ENCODE data around the gene GPX3.

The GPX3 gene

DNA sequence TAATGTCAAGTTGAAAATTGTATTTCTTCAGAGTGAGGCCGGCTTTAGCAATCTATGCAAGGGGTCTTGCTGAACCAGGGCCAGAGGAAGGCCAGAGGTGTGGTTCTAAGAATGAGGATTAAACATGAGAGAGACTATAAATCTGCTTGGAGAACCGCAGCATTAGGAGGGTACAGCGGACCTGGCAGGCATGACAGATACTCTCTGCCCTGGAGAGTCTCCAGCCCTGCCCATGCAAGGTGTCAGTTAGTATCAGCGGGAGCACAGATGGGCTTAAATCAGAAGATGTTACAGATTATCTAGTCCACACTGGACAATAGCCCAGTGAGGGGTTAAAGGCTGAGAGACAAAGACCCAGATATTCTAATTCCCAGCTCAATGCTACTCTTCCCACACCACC is 11.5 kb upstream of the GPX3 start:
- Histone ChIP-seq H3K36me3 (ENCODE audit: control insufficient read depth, insufficient read depth, low read length) (no peaks in the 10 kb centered on the region), H3K27ac (ENCODE audit: insufficient read depth, low read depth, low read length, poor library complexity, severe bottlenecking) (no peak overlapping the region), H3K4me3 (ENCODE audit: insufficient read depth, low read depth, low read length) (no peak overlapping the region), H3K4me1 (ENCODE audit: control insufficient read depth, insufficient read depth, low read length) (no peaks in the 10 kb centered on the region), H3K27me3 (ENCODE audit: control insufficient read depth, insufficient read depth, low read length, poor library complexity, severe bottlenecking) (no peaks in the 10 kb centered on the region), H3K9me3 (ENCODE audit: control insufficient read depth, low read length) (no peaks in the 10 kb centered on the region)
- WGBS, 2 experiments, result 89 to 94% methylated on average over 4 of the region's 4 CpGs

DNA sequence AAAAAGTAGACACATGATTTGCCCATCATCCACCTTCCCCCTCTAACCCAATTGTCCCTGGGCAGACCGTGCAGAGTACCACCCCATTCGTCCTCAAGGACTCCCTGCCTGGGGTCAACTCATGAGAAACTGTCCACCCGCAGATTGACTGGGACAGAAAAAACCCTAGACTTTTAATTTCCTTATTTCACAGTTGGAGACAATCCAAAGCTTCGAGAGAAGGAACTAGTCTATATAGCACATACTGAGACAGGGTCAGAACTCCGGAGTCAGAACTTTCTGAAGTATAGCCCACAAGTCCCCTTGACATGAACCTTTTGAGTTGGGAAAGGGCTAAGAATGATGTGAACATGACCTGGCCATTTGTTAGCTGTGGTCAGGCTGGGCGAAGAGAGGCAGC is 7.5 kb upstream of the GPX3 start:
- Histone ChIP-seq H3K9me3 (ENCODE audit: control insufficient read depth, low read length) (no peaks in the 10 kb centered on the region), H3K27ac (ENCODE audit: insufficient read depth, low read depth, low read length, poor library complexity, severe bottlenecking) (no peak overlapping the region)
- 92 to 93% methylated on average over 6 of the region's 6 CpGs for WGBS, 2 experiments

DNA sequence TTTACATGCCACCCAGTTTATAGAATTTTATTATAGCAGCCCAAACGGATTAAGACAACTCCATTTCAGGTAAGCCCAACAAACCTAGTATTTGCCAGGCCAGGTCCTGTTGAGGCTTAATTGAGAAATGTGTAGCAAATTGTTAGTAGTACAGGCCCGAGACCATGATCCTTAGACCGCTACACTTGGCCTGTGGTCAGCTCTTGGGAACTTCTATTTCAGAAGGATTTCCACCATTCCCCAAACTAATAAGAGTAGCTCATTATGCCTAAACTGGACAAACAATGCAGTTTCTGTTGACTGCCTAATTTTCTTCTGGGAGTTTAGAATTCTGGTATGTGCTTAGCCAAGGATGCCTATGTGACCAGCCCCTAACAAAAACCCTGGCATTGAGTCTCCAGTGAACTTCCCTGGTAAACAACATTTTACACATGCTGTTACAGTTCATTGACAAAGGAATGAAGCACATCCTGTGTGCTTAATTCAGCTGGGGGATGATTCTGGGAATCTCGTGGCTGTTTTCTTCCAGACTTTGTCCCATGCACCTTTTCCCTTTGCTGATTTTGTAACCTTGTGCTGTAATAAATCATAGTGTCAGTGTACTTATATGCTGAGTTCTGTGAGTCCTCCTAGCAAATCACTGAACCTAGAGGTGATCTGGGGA is 5.6 kb upstream of the GPX3 start:
- WGBS, 2 experiments, result 91 to 92% methylated on average over 4 of the region's 4 CpGs
- Histone ChIP-seq H3K36me3 (ENCODE audit: control insufficient read depth, insufficient read depth, low read length) (no peaks in the 10 kb centered on the region), H3K9me3 (ENCODE audit: control insufficient read depth, low read length) (no peaks in the 10 kb centered on the region), H3K4me1 (ENCODE audit: control insufficient read depth, insufficient read depth, low read length) (no peaks in the 10 kb centered on the region), H3K27ac (ENCODE audit: insufficient read depth, low read depth, low read length, poor library complexity, severe bottlenecking) (no peak overlapping the region), H3K4me3 (ENCODE audit: insufficient read depth, low read depth, low read length) (no peak overlapping the region), H3K27me3 (ENCODE audit: control insufficient read depth, insufficient read depth, low read length, poor library complexity, severe bottlenecking) (peaks cover 6% of the 10 kb centered on the region)

More for the DNA sequence above, 7.5 kb upstream of the GPX3 start:
- H3K4me3 ChIP-seq (ENCODE audit: insufficient read depth, low read depth, low read length), result no peak overlapping the region
- H3K4me1 ChIP-seq (ENCODE audit: control insufficient read depth, insufficient read depth, low read length), result no peaks in the 10 kb centered on the region
- H3K36me3 ChIP-seq (ENCODE audit: control insufficient read depth, insufficient read depth, low read length), result no peaks in the 10 kb centered on the region
- no peaks in the 10 kb centered on the region for H3K27me3 ChIP-seq (ENCODE audit: control insufficient read depth, insufficient read depth, low read length, poor library complexity, severe bottlenecking)

DNA sequence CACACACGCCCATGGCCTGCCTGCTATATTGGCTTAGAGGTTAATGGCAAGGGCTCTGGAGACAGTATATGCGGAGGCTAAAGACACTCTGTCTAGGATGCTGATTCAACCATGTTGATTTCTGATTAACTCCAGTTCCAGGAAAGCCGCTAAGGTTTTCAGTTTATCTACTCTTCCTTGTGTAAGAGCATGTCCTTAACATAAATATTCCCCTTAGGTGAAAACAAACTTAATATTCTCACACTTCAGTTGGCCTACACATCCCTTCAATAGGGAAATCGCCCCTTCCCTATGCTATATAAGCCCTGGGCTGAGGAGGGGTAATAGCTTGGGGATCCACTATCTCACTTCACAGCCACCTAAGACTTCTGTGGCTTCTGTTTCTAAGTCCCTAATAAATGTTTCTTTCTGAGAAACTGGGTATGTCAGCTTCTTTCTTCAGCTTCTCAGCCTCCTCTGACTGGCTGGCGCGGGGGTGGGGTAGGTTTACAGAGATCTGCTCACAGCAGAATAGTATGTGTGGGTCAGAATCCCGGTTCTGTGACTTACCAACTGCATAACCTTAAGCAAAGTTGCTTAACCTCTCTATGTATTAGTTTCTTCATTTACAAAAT is 4.3 kb upstream of the GPX3 start:
- peaks cover 12% of the 10 kb centered on the region for H3K27me3 ChIP-seq (ENCODE audit: control insufficient read depth, insufficient read depth, low read length, poor library complexity, severe bottlenecking)
- H3K9me3 ChIP-seq (ENCODE audit: control insufficient read depth, low read length), result no peaks in the 10 kb centered on the region
- no peak overlapping the region for H3K27ac ChIP-seq (ENCODE audit: insufficient read depth, low read depth, low read length, poor library complexity, severe bottlenecking)
- no peaks in the 10 kb centered on the region for H3K36me3 ChIP-seq (ENCODE audit: control insufficient read depth, insufficient read depth, low read length)
- 88 to 90% methylated on average over 6 to 7 of the region's 7 CpGs for WGBS, 2 experiments
- no peaks in the 10 kb centered on the region for H3K4me1 ChIP-seq (ENCODE audit: control insufficient read depth, insufficient read depth, low read length)
- no peak overlapping the region for H3K4me3 ChIP-seq (ENCODE audit: insufficient read depth, low read depth, low read length)

DNA sequence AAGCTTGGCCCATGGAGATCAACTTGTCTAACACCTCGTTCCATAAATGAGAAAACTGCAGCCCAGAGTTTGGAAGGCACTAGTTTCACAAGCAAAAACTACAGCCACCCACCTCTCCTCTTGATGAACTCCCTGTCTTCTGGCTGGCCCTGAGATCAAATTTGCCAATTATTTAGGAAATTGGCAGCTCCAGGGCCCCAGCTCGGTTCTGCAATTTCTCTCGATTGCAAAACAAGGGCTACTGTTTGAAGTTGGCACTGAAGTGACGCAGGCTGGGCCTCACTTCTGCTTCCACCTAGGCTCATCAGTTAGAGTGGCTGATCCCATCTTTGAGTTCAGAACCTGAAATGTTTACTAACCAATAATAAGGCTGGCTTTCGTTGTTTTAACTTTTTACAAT is 3.7 kb upstream of the GPX3 start:
- 87 to 91% methylated on average over 5 of the region's 5 CpGs for WGBS, 2 experiments
- no peaks in the 10 kb centered on the region for H3K36me3 ChIP-seq (ENCODE audit: control insufficient read depth, insufficient read depth, low read length)
- no peak overlapping the region for H3K27ac ChIP-seq (ENCODE audit: insufficient read depth, low read depth, low read length, poor library complexity, severe bottlenecking)
- no peaks in the 10 kb centered on the region for H3K9me3 ChIP-seq (ENCODE audit: control insufficient read depth, low read length)
- no peaks in the 10 kb centered on the region for H3K4me1 ChIP-seq (ENCODE audit: control insufficient read depth, insufficient read depth, low read length)
- peaks cover 18% of the 10 kb centered on the region for H3K27me3 ChIP-seq (ENCODE audit: control insufficient read depth, insufficient read depth, low read length, poor library complexity, severe bottlenecking)
- no peak overlapping the region for H3K4me3 ChIP-seq (ENCODE audit: insufficient read depth, low read depth, low read length)

DNA sequence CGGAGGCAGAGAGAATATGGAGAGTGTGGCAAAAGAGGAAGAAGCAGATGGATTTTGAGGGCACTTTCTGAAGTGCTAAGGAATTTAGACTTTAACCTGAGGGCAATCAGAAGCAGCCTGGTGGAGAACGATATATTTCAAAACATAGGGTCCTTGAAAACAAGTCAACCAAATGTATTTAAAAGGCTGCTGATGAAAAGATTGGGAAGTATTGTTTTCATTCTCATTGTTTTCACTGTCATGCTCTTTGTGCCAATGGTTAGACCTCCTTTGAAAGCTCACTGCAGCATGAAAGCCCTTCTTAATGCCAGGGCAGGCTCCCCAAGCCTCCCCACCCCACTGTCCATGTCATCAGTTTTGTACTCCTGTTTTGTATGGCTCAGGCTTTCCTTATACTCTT is 2.5 kb upstream of the GPX3 start:
- Histone ChIP-seq H3K36me3 (ENCODE audit: control insufficient read depth, insufficient read depth, low read length) (no peaks in the 10 kb centered on the region), H3K27me3 (ENCODE audit: control insufficient read depth, insufficient read depth, low read length, poor library complexity, severe bottlenecking) (peaks cover 19% of the 10 kb centered on the region), H3K4me1 (ENCODE audit: control insufficient read depth, insufficient read depth, low read length) (no peaks in the 10 kb centered on the region), H3K9me3 (ENCODE audit: control insufficient read depth, low read length) (no peaks in the 10 kb centered on the region), H3K4me3 (ENCODE audit: insufficient read depth, low read depth, low read length) (no peak overlapping the region), H3K27ac (ENCODE audit: insufficient read depth, low read depth, low read length, poor library complexity, severe bottlenecking) (no peak overlapping the region)
- WGBS, 2 experiments, result 89 to 94% methylated on average over 2 of the region's 2 CpGs

DNA sequence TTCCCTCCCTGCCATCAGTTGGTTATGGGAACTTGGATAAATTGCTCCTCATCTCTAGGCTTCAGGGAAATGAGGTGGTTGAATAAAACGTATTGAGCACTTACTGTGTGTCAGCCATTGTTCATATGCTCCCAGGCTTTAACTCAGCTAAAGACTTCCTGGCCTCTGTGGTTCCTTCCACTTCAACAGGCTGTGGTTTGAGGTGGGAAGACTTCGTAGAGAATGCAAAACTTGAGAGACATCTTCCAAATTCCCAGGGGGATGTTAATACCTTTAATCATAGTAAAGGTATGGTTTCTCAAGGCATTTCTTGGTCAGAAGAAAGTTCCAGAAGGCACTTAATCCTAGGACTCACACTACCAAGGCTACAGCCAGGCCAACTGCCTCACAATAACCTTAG is 1.5 kb upstream of the GPX3 start:
- WGBS, 2 experiments, result 89 to 92% methylated on average over 2 of the region's 2 CpGs

DNA sequence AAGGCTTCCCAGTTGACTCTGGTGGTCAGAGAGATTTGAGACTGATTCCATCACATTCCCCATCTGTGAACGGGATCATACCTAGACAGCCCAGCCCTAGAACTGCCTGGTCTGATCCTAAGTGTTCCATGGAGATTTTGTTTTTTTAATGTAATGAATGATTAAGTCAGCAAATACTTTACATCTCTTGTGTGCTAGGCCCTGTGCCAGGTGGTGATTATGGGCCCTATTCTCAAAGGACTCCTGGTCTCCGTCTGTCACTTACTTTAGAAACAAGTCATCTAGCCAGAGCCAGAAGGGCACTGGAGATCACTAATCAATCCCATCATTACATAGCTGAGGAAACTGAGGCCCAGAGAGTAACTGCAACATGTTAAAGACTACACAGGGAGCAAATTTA is 1.1 kb upstream of the GPX3 start:
- H3K36me3 ChIP-seq (ENCODE audit: control insufficient read depth, insufficient read depth, low read length), result no peaks in the 10 kb centered on the region
- H3K4me1 ChIP-seq (ENCODE audit: control insufficient read depth, insufficient read depth, low read length), result no peaks in the 10 kb centered on the region
- H3K27ac ChIP-seq (ENCODE audit: insufficient read depth, low read depth, low read length, poor library complexity, severe bottlenecking), result no peak overlapping the region
- no peak overlapping the region for H3K4me3 ChIP-seq (ENCODE audit: insufficient read depth, low read depth, low read length)
- H3K27me3 ChIP-seq (ENCODE audit: control insufficient read depth, insufficient read depth, low read length, poor library complexity, severe bottlenecking), result peaks cover 19% of the 10 kb centered on the region
- 94 to 96% methylated on average over 2 of the region's 2 CpGs for WGBS, 2 experiments
- no peaks in the 10 kb centered on the region for H3K9me3 ChIP-seq (ENCODE audit: control insufficient read depth, low read length)

More for the DNA sequence above, 1.5 kb upstream of the GPX3 start:
- Histone ChIP-seq H3K9me3 (ENCODE audit: control insufficient read depth, low read length) (no peaks in the 10 kb centered on the region), H3K4me3 (ENCODE audit: insufficient read depth, low read depth, low read length) (no peak overlapping the region), H3K27ac (ENCODE audit: insufficient read depth, low read depth, low read length, poor library complexity, severe bottlenecking) (no peak overlapping the region), H3K27me3 (ENCODE audit: control insufficient read depth, insufficient read depth, low read length, poor library complexity, severe bottlenecking) (peaks cover 19% of the 10 kb centered on the region), H3K4me1 (ENCODE audit: control insufficient read depth, insufficient read depth, low read length) (no peaks in the 10 kb centered on the region), H3K36me3 (ENCODE audit: control insufficient read depth, insufficient read depth, low read length) (no peaks in the 10 kb centered on the region)

DNA sequence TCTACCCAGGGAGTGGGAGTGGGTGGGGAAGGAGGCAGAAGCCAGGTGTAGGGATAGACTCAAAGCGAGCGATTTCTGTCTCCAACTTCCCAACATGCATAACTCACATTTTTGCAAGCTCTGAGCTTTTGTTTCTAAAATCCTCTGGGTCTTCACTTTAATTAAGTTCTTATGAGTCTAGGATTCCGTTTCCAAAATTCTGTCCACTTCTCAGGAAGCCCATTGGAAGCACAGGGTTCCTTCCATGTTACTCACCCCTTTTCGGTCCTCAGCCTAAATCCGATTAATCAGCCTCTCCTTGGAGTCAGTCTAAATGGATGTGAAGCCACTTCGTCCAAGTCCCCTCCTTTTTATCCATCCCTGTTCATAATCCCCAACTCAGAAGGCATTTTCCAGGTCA is 1.4 kb downstream of the GPX3 start:
- H3K27me3 ChIP-seq (ENCODE audit: control insufficient read depth, insufficient read depth, low read length, poor library complexity, severe bottlenecking), result peaks cover 19% of the 10 kb centered on the region
- H3K9me3 ChIP-seq (ENCODE audit: control insufficient read depth, low read length), result no peaks in the 10 kb centered on the region
- 89 to 95% methylated on average over 6 of the region's 6 CpGs for WGBS, 2 experiments
- H3K4me3 ChIP-seq (ENCODE audit: insufficient read depth, low read depth, low read length), result no peak overlapping the region
- H3K27ac ChIP-seq (ENCODE audit: insufficient read depth, low read depth, low read length, poor library complexity, severe bottlenecking), result no peak overlapping the region
- no peaks in the 10 kb centered on the region for H3K36me3 ChIP-seq (ENCODE audit: control insufficient read depth, insufficient read depth, low read length)
- no peaks in the 10 kb centered on the region for H3K4me1 ChIP-seq (ENCODE audit: control insufficient read depth, insufficient read depth, low read length)

DNA sequence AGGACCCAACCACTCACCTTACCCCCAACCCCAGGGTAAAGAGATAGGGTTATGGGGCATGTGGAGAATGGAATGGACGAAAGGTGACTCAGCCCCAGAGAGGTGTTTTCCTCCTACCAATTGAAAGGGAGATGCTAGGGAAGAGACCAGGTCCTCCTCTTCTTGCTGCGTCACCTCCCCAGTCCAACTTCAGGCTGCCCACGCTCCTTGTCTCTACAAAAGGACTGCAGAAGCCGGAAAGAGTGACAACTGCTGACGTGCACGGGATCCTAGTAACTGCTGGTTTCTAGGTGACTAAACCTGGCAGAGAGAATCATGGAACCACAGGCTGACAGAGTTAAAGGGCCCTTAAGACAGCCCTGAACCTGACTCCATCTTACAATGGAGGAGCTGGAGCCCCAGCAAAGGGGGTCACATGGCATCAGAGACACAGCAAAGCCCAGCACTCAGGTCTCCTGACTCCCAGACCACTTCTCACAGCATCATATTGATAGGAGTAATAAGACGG is 2.2 kb downstream of the GPX3 start:
- Histone ChIP-seq H3K27ac (ENCODE audit: insufficient read depth, low read depth, low read length, poor library complexity, severe bottlenecking) (no peak overlapping the region), H3K4me3 (ENCODE audit: insufficient read depth, low read depth, low read length) (no peak overlapping the region), H3K36me3 (ENCODE audit: control insufficient read depth, insufficient read depth, low read length) (no peaks in the 10 kb centered on the region), H3K4me1 (ENCODE audit: control insufficient read depth, insufficient read depth, low read length) (no peaks in the 10 kb centered on the region), H3K27me3 (ENCODE audit: control insufficient read depth, insufficient read depth, low read length, poor library complexity, severe bottlenecking) (peaks cover 19% of the 10 kb centered on the region), H3K9me3 (ENCODE audit: control insufficient read depth, low read length) (no peaks in the 10 kb centered on the region)
- 87 to 91% methylated on average over 7 of the region's 7 CpGs for WGBS, 2 experiments
